ENCODE results near the gene IFT57.

IFT57 gene

DNA sequence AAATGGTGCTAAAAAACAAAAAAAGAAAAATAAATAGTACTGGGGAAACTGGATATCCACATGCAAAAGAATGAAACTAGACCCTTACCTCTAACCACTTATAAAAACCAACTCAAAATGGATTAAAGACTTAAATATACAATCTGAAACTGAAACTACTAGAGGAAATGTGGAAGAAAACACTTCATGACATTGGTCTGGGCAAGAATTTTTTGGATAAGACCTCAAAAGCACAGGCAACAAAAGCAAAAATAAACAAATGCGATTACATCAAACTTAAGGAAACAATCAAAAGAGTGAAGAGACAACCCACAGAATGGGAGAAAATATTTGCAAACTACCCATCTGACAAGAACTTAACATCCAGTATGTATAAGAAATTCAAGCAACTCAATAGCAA lies 6.4 kb downstream of the IFT57 start:
- no peak for DNase-seq

DNA sequence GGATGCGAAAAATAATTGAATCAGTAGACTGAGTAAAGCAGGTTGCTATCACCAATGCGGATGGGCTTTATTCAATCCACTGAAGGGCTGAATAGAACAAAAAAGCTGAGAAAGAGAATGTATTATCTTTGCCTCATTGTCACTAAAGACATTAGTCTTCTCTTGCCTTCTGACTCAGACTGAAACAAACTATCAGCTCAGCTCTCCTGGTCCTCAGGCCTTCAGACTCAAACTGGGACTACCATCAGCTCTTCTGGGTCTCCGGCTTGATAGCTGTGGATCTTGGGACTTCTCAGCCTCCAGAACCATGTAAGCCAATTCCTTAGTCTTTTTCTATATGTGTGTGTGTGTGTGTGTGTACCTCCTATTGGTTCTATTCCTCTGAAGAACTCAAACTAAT lies 12.6 kb downstream of the IFT57 start:
- DNase-seq: no peak

GRCh38 chr3:108208831-108209230 lies 13.4 kb downstream of the IFT57 start:
- DNase-seq: no peak

GRCh38 chr3:108202834-108203233 lies 19.4 kb downstream of the IFT57 start:
- DNase-seq: no peak

- DNase-seq: no peak
These were observed 20.1 kb downstream of the IFT57 start for GRCh38 chr3:108202080-108202479.

DNA sequence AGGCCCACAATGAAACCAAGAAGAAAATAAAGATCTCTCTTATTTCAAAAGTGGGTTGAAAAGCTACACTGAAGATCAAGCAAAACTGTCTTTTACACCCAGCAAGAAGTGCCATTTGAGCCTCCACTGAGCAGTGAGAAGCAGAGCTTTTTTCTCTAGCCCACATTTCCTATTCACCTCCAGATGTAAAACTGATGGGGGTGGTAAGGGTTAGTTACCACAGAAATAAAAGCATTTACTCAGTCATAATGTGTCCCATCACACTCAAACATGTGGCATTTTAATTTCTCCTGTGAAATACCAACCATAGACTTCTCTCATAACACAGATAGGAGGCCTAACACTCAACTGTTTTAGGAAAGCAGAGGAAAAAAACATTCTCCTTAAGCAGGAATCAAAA lies 21.0 kb downstream of the IFT57 start:
- no peak for DNase-seq

GRCh38 chr3:108200578-108200977 lies 21.6 kb downstream of the IFT57 start:
- DNase-seq: no peak

DNA sequence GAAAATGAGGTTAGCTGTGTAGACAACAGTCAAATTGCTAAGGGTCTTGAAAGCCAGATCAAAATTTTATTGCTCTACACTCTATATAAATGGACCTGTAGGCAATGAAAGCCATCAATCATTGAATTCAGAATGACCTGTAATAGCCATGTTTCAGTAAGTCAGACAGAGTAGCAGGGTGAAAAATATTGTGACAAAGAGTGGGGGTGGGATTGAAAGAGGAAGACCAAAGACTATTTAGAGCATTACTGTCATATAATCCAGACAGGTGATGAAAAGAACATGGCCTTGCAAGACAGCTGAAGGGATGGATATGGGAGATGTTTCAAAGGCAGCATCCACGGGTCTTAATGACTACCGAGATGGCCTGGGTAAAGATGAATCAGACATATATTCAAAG lies 22.2 kb downstream of the IFT57 start:
- no peak for DNase-seq

- DNase-seq: no peak
These were observed 30.8 kb downstream of the IFT57 start for GRCh38 chr3:108191394-108191793.

- DNase-seq: no peak
These were observed 31.9 kb downstream of the IFT57 start for GRCh38 chr3:108190346-108190745.

GRCh38 chr3:108189440-108189839 lies 32.8 kb downstream of the IFT57 start:
- DNase-seq: no peak

GRCh38 chr3:108185536-108185935 lies 36.7 kb downstream of the IFT57 start:
- no peak for DNase-seq

- no peak for DNase-seq
These were observed 37.4 kb downstream of the IFT57 start for GRCh38 chr3:108184824-108185223.

- no peak for DNase-seq
These were observed 38.3 kb downstream of the IFT57 start for GRCh38 chr3:108183971-108184370.

DNA sequence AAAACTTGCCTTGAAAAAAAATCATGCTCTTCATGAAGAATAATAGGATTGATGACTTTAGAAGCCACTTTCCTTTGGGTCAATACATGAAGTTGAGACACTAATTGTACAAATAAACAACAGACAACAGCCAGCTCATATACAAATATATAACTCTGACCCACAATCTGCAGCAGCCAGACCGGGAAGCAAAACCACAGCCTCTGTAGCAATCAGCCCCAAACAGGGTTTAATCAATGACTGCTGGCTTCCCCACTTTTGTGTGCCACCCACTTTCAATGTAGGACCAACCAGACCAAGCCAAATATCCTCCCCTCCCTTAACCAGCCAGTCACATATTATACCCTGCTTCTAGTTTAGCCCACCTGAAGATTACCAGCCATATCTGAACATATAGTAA lies 39.0 kb downstream of the IFT57 start:
- DNase-seq: peak; percentile 47

- peak; percentile 63 for DNase-seq
These were observed 39.9 kb downstream of the IFT57 start for GRCh38 chr3:108182339-108182738.

DNA sequence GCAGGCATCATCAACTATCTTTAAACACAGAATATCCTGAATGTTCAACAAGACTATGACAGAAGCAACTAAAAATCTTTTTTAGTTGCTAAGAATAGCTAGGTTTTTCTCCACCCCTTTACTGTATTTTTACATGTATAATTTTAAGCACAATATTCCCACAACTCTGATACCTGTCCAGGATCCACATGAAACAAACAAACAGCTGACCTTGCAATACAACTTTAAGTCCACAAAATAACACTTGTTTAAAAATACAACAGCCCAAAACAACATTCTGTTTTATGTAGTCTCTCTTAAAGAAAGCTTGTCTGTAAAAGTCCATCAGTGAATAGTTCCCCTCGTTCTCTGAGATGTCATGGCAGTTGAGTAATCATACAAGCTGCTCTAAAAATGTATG lies 41.1 kb downstream of the IFT57 start:
- DNase-seq: no peak

DNA sequence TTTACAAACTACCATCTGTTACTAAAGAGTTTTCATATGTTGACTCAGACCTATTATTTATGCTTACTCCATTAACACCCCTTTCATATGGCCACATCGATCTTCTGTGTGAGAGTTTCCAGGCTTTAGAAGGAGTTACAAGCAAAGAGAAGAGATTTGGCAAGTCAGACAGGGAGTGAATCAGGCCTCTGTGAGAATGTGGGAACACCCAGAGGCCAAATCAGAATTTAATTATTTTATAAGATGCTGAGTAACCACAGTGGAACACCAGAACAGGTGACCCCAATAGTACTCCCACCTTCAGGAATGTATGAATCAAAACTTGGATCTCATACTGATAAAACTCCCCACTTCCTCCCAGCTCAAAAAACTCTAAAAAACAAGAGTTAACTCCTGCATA lies 42.0 kb downstream of the IFT57 start:
- peak; percentile 60 for DNase-seq

- DNase-seq: no peak
These were observed 43.5 kb downstream of the IFT57 start for GRCh38 chr3:108178676-108179075.

DNA sequence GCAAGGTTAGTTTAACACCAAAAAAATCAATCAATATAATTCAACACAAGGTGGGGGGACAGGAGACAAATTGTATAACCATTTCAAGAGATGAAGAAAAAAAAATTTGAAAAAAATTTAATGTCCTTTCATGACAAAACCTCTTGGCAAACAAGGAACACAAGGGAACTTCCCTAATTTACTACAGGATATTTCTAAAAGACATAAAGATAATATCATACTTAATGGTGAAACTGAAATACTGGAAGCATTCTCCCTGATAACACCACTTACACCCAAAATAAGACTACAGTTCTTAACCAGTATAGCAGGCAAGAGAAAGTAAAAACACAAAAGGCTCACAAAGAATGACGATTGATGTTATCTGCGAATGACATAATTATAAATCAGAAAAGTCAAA lies 44.7 kb downstream of the IFT57 start:
- peak; percentile 17 for DNase-seq

DNA sequence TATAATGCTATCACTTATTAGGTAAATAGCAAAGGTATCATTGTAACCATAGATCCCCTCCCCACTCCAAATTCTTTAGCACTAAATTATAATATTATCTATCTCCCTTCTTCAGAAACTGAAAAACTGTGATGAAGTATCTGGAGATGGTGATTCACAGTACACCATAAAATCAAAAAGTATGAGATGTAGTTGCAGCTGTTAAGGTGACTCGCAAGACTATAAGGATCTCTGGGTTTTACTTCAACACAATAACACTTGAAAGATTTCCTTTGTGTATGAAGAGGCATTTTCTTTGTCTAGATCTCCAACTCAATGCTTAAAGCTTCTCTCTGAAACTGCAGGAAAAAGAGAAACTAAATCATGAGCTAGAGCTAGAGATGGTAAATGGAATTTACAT lies 46.9 kb downstream of the IFT57 start:
- no peak for DNase-seq

GRCh38 chr3:108171106-108171505 lies 51.1 kb downstream of the IFT57 start:
- peak; percentile 86 for DNase-seq

- DNase-seq: no peak
These were observed 57.8 kb downstream of the IFT57 start for GRCh38 chr3:108164391-108164790.

DNA sequence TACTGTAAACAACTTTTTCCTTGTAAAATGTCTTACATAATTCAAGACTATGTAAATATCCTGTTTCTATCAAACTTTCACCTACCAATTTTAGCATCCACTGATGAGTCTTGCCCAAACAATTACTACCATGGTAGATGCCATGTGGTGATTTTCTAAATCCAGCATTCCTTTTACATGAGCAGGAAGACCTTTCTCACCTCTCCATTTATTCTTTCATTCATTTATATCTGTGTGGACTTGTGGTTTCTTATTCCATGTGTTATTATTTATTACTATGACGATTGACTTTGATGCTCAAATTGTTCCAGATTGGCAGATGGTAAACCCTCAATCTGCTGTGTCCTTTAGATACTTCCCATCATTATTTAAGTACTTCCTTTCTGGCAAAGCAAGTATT lies 62.4 kb downstream of the IFT57 start:
- DNase-seq: no peak

GRCh38 chr3:108159105-108159504 lies 63.1 kb downstream of the IFT57 start:
- DNase-seq: no peak

- DNase-seq: no peak
These were observed 64.0 kb downstream of the IFT57 start for GRCh38 chr3:108158251-108158650.
